DOHH2 (cell line): ENCODE data around the gene ARL14EP.

Experiments used
- EZH2phosphoT487 ChIP-seq: fragments of 200-600 bp; sonication (generic); IDR thresholded peaks from 2 replicates; pipeline ENCODE4 v1.6.1; 2017; ENCODE audit warnings: borderline replicate concordance, mild to moderate bottlenecking, antibody characterized with exemption, low read length, moderate library complexity, mixed read lengths
- TF ChIP-seq, protein P1 (sequence below): fragments of 200-600 bp; sonication (generic); IDR thresholded peaks from one replicate; pipeline ENCODE4 v1.5.1; 2014; ENCODE audit warnings: antibody characterized with exemption, mild to moderate bottlenecking, low read depth, low read length; ENCODE audit not compliant: poor library complexity, severe bottlenecking

DNA sequence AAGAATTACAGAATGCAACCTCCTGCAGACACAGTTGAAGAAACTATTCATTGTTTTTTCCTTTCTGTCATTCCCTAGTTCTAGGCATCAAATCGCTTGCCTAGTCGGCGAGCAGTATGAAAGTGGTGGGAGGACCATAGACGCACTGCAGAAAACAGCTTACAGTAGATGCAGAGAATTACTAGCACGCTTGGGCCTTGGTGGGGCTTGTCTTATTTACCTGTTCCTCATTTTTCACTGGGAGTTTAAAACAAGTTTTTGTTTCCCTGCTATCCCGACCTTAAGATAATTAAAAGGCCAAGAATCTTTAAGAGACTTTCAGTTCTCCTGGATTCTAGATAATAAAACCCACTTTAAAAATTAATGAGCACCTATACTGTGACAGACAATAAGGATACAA, 713 bp upstream of the ARL14EP start:
- TF ChIP-seq, protein P1, sequence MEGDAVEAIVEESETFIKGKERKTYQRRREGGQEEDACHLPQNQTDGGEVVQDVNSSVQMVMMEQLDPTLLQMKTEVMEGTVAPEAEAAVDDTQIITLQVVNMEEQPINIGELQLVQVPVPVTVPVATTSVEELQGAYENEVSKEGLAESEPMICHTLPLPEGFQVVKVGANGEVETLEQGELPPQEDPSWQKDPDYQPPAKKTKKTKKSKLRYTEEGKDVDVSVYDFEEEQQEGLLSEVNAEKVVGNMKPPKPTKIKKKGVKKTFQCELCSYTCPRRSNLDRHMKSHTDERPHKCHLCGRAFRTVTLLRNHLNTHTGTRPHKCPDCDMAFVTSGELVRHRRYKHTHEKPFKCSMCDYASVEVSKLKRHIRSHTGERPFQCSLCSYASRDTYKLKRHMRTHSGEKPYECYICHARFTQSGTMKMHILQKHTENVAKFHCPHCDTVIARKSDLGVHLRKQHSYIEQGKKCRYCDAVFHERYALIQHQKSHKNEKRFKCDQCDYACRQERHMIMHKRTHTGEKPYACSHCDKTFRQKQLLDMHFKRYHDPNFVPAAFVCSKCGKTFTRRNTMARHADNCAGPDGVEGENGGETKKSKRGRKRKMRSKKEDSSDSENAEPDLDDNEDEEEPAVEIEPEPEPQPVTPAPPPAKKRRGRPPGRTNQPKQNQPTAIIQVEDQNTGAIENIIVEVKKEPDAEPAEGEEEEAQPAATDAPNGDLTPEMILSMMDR = no peak
- TF ChIP-seq EZH2phosphoT487 = no peak
